ENCODE results near the gene KCNK4. TPM values are rescaled to one million over a fixed set of nuclear protein-coding genes. Genes with fewer than 3 reads are reported as not detected.

The KCNK4 gene
- total and polyA plus RNA-seq, 2 of the 13 experiments (the other 11 are each of a cell fraction or from before 2014, with no cell fraction given) = not detected

DNA sequence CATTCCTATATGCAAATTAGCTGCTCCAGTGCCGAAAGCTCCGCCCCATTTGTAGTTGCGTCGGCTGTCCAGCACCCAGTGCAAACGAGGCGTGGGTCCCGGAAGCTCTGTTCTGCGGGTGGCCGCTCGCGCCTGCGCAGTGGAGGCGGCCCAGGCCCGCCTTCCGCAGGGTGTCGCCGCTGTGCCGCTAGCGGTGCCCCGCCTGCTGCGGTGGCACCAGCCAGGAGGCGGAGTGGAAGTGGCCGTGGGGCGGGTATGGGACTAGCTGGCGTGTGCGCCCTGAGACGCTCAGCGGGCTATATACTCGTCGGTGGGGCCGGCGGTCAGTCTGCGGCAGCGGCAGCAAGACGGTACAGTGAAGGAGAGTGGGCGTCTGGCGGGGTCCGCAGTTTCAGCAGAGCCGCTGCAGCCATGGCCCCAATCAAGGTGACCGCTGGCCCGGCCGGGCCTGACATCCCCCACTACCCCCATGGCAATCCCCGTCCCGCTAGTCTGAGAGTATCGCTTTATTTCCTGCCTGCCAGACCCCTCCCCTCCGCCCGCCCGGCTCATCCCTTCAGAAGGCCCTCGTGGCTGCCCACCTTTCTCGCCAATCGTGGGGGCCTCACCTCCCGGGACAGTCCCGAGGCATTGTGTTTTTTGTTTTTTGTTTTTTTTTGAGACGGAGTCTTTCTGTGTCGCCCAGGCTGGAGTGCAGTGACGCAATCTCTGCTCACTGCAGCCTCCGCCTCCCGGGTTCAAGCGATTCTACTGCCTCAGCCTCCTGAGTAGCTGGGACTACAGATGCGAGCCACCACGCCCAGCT lies 27.1 kb downstream of the KCNK4 start, which contains the start of gene PRDX5 (continued):
- TF ChIP-seq MTF2 (CRISPR knock-in tag; IDR thresholded peaks at IDR 0.05; ENCODE audit: borderline replicate concordance) = peak; percentile 74; the same call in 1 of the 2 replicates
- TF ChIP-seq EHMT2 (IDR thresholded peaks at IDR 0.05; ENCODE audit: borderline replicate concordance, low read depth, low read length) = no peak
- no peak; the same call in 1 of the 2 replicates for TF ChIP-seq RELA (CRISPR knock-in tag; IDR thresholded peaks at IDR 0.05)
- TF ChIP-seq, protein P1, sequence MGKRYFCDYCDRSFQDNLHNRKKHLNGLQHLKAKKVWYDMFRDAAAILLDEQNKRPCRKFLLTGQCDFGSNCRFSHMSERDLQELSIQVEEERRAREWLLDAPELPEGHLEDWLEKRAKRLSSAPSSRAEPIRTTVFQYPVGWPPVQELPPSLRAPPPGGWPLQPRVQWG (CRISPR knock-in tag; IDR thresholded peaks at IDR 0.05; ENCODE audit: borderline replicate concordance, low read depth) = no peak
- TF ChIP-seq ZNF451 (CRISPR knock-in tag; IDR thresholded peaks at IDR 0.05) = no peak; the same call in 1 of the 2 replicates
- TF ChIP-seq, protein P2, sequence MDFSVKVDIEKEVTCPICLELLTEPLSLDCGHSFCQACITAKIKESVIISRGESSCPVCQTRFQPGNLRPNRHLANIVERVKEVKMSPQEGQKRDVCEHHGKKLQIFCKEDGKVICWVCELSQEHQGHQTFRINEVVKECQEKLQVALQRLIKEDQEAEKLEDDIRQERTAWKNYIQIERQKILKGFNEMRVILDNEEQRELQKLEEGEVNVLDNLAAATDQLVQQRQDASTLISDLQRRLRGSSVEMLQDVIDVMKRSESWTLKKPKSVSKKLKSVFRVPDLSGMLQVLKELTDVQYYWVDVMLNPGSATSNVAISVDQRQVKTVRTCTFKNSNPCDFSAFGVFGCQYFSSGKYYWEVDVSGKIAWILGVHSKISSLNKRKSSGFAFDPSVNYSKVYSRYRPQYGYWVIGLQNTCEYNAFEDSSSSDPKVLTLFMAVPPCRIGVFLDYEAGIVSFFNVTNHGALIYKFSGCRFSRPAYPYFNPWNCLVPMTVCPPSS (IDR thresholded peaks at IDR 0.05) = no peak
- no peak; the same call in 1 of the 2 replicates for TF ChIP-seq SMC3 (IDR thresholded peaks at IDR 0.05; ENCODE audit: low read length)
- peak; percentile 6; the same call in 1 of the 2 replicates for TF ChIP-seq ZMYM4 (CRISPR knock-in tag; IDR thresholded peaks at IDR 0.05)
- TF ChIP-seq ZNF20 (CRISPR knock-in tag; IDR thresholded peaks at IDR 0.05) = no peak
- TF ChIP-seq, protein P3, sequence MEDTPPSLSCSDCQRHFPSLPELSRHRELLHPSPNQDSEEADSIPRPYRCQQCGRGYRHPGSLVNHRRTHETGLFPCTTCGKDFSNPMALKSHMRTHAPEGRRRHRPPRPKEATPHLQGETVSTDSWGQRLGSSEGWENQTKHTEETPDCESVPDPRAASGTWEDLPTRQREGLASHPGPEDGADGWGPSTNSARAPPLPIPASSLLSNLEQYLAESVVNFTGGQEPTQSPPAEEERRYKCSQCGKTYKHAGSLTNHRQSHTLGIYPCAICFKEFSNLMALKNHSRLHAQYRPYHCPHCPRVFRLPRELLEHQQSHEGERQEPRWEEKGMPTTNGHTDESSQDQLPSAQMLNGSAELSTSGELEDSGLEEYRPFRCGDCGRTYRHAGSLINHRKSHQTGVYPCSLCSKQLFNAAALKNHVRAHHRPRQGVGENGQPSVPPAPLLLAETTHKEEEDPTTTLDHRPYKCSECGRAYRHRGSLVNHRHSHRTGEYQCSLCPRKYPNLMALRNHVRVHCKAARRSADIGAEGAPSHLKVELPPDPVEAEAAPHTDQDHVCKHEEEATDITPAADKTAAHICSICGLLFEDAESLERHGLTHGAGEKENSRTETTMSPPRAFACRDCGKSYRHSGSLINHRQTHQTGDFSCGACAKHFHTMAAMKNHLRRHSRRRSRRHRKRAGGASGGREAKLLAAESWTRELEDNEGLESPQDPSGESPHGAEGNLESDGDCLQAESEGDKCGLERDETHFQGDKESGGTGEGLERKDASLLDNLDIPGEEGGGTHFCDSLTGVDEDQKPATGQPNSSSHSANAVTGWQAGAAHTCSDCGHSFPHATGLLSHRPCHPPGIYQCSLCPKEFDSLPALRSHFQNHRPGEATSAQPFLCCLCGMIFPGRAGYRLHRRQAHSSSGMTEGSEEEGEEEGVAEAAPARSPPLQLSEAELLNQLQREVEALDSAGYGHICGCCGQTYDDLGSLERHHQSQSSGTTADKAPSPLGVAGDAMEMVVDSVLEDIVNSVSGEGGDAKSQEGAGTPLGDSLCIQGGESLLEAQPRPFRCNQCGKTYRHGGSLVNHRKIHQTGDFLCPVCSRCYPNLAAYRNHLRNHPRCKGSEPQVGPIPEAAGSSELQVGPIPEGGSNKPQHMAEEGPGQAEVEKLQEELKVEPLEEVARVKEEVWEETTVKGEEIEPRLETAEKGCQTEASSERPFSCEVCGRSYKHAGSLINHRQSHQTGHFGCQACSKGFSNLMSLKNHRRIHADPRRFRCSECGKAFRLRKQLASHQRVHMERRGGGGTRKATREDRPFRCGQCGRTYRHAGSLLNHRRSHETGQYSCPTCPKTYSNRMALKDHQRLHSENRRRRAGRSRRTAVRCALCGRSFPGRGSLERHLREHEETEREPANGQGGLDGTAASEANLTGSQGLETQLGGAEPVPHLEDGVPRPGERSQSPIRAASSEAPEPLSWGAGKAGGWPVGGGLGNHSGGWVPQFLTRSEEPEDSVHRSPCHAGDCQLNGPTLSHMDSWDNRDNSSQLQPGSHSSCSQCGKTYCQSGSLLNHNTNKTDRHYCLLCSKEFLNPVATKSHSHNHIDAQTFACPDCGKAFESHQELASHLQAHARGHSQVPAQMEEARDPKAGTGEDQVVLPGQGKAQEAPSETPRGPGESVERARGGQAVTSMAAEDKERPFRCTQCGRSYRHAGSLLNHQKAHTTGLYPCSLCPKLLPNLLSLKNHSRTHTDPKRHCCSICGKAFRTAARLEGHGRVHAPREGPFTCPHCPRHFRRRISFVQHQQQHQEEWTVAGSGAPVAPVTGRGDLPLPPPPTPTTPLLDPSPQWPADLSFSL (CRISPR knock-in tag; IDR thresholded peaks at IDR 0.05) = no peak
- no peak for TF ChIP-seq PCBP2 (optimal IDR thresholded peaks at IDR 0.05; ENCODE audit: low read depth, low read length, poor library complexity, severe bottlenecking)
- TF ChIP-seq ZFP41 (CRISPR knock-in tag; IDR thresholded peaks at IDR 0.05; ENCODE audit: borderline replicate concordance) = no peak
- 0 out of 2 replicates have a peak, but pooled peaks have one; percentile 24 for TF ChIP-seq NKX3-1 (CRISPR knock-in tag; IDR thresholded peaks at IDR 0.05)
- no peak for TF ChIP-seq SYNCRIP (IDR thresholded peaks at IDR 0.05; ENCODE audit: insufficient read depth, low read depth, low read length)
- peak; percentile 92 for TF ChIP-seq ZNF224 (CRISPR knock-in tag; IDR thresholded peaks at IDR 0.05)
- TF ChIP-seq NFYC (CRISPR knock-in tag; IDR thresholded peaks at IDR 0.05) = no peak
- no peak for TF ChIP-seq ZNF33A (CRISPR knock-in tag; IDR thresholded peaks at IDR 0.05; ENCODE audit: borderline replicate concordance)
- no peak for TF ChIP-seq RBM22 (optimal IDR thresholded peaks at IDR 0.05; ENCODE audit: low read length)
- TF ChIP-seq TSC22D2 (CRISPR knock-in tag; IDR thresholded peaks at IDR 0.05; ENCODE audit: borderline replicate concordance) = 0 out of 2 replicates have a peak, but pooled peaks have one; percentile 54
- no peak for TF ChIP-seq RNF2 (conservative IDR thresholded peaks at IDR 0.05; ENCODE audit: low read depth)
- TF ChIP-seq ZNF660 (CRISPR knock-in tag; IDR thresholded peaks at IDR 0.05; ENCODE audit: borderline replicate concordance, low read depth) = peak; percentile 63; the same call in 1 of the 2 replicates
- peak; percentile 76 for TF ChIP-seq FOXC1 (CRISPR knock-in tag; IDR thresholded peaks at IDR 0.05; ENCODE audit: borderline replicate concordance)

All from HepG2 (cell line).